Panc1 (cell line): ENCODE data around the gene SH2D6. TPM values are rescaled to one million over a fixed set of nuclear protein-coding genes. Genes with fewer than 3 reads are reported as not detected.

Source experiments
- ATAC-seq: fragments of 200-7000 bp; cut with Tn5 transposase; 2 replicates; pipeline ENCODE4 v1.9.1; 2020; ENCODE audit warnings: mild to moderate bottlenecking, moderate library complexity
- BruUV-seq: library from RNA; stranded (reverse); fragments of 400-500 nt; replicated peaks from 2 replicates; lab custom pipeline; 2021; lab: Mats Ljungman, UMichigan
- CTCF ChIA-PET: fragments of 300-600 bp; sonication (Branson Sonifier 250); formaldehyde crosslinking; loops from one replicate; lab custom pipeline; 2022; ENCODE audit warnings: antibody characterized with exemption; lab: Charles Lee
- POLR2A ChIA-PET: fragments of 300-600 bp; sonication (Branson Sonifier 250); formaldehyde crosslinking; loops from one replicate; lab custom pipeline; 2022; ENCODE audit warnings: antibody characterized with exemption; lab: Charles Lee
- DNase-seq: peaks from one replicate; pipeline ENCODE4 v3.0.0-alpha.2; 2010; ENCODE audit warnings: low read depth, low spot score
- H3K27ac ChIP-seq: 2 replicates; pipeline ENCODE4 v1.5.1; 2011; ENCODE audit warnings: mild to moderate bottlenecking, low read length, inconsistent platforms
- H3K27me3 ChIP-seq: fragments of 200-500 bp; sonication (Bioruptor generic); 2 replicates; pipeline ENCODE4 v1.6.0; 2014; ENCODE audit warnings: low read length, inconsistent platforms; ENCODE audit not compliant: control insufficient read depth, insufficient read depth
- H3K36me3 ChIP-seq: fragments of 200-500 bp; sonication (Bioruptor generic); 2 replicates; pipeline ENCODE4 v1.5.1; 2014; ENCODE audit warnings: inconsistent platforms, mild to moderate bottlenecking, low read length, moderate library complexity; ENCODE audit not compliant: control insufficient read depth, insufficient read depth
- H3K4me1 ChIP-seq: 2 replicates; pipeline ENCODE4 v1.5.1; 2011; ENCODE audit warnings: inconsistent platforms, mild to moderate bottlenecking, low read length, moderate library complexity; ENCODE audit not compliant: control insufficient read depth, insufficient read depth
- H3K4me3 ChIP-seq, 2 experiments: 2 replicates each; pipeline ENCODE4 v1.5.1; 2011 to 2012; ENCODE audit warnings: low read depth in 2 of 2, low read length in 2 of 2, mild to moderate bottlenecking in 2 of 2, inconsistent platforms in 1 of 2, moderate library complexity in 1 of 2
- H3K9me3 ChIP-seq: fragments of 200-500 bp; sonication (Bioruptor generic); 2 replicates; pipeline ENCODE4 v1.5.1; 2014; ENCODE audit warnings: low read depth, mild to moderate bottlenecking, inconsistent platforms, low read length, moderate library complexity; ENCODE audit not compliant: control insufficient read depth, insufficient read depth
- POLR2AphosphoS5 ChIP-seq: IDR thresholded peaks from 2 replicates; pipeline ENCODE4 v1.6.1; 2012; ENCODE audit warnings: mild to moderate bottlenecking, low read depth, low read length, moderate library complexity
- REST ChIP-seq, 2 experiments: IDR thresholded peaks; 2 replicates each; pipeline ENCODE4 v1.6.1; 2011 to 2012; ENCODE audit warnings: low read depth in 2 of 2, control low read depth in 1 of 2, low read length in 1 of 2, mild to moderate bottlenecking in 1 of 2, moderate library complexity in 1 of 2; ENCODE audit not compliant: insufficient read depth in 1 of 2
- SIN3A ChIP-seq: IDR thresholded peaks from 2 replicates; pipeline ENCODE4 v1.6.1; 2012; ENCODE audit warnings: low read depth, mild to moderate bottlenecking, low read length, moderate library complexity, borderline replicate concordance; ENCODE audit not compliant: insufficient read depth
- TCF7L2 ChIP-seq: IDR thresholded peaks from 2 replicates; pipeline ENCODE4 v1.6.1; 2011; ENCODE audit warnings: mild to moderate bottlenecking, low read depth, low read length, inconsistent platforms
- in situ Hi-C: cut with HindIII; loops from 2 replicates; pipeline ENCODE4 v1.10.0; 2016; ENCODE audit warnings: low sequenced_read_pairs, low pct_unique_long_range_greater_than_20kb
- intact Hi-C: fragments of 100-400 bp; cut with micrococcal nuclease; formaldehyde crosslinking; loops from one replicate; pipeline ENCODE4 v1.10.0; 2022; ENCODE audit not compliant: unreplicated experiment
- total RNA-seq: library from RNA; stranded (reverse); gene quantifications from one replicate; pipeline ENCODE4 v1.2.1, GENCODE V29; 2021; ENCODE audit not compliant: unreplicated experiment
- TF ChIP-seq, protein P1 (sequence below): fragments of 450-650 bp; IDR thresholded peaks from 2 replicates; pipeline ENCODE4 v1.5.1; 2017; ENCODE audit warnings: mild to moderate bottlenecking

The SH2D6 gene
- total RNA-seq, 1 experiment from 2014 or later = 3.3 TPM

- 0 out of 2 replicates have a peak, but pooled peaks have one; percentile 42 for ATAC-seq
- no peak for TF ChIP-seq TCF7L2
- no peak for TF ChIP-seq REST (IDR thresholded peaks at IDR 0.05; ENCODE audit: insufficient read depth in 1 of 2, low read depth in 2 of 2, low read length in 1 of 2)
- TF ChIP-seq SIN3A = no peak
- TF ChIP-seq, protein P1, sequence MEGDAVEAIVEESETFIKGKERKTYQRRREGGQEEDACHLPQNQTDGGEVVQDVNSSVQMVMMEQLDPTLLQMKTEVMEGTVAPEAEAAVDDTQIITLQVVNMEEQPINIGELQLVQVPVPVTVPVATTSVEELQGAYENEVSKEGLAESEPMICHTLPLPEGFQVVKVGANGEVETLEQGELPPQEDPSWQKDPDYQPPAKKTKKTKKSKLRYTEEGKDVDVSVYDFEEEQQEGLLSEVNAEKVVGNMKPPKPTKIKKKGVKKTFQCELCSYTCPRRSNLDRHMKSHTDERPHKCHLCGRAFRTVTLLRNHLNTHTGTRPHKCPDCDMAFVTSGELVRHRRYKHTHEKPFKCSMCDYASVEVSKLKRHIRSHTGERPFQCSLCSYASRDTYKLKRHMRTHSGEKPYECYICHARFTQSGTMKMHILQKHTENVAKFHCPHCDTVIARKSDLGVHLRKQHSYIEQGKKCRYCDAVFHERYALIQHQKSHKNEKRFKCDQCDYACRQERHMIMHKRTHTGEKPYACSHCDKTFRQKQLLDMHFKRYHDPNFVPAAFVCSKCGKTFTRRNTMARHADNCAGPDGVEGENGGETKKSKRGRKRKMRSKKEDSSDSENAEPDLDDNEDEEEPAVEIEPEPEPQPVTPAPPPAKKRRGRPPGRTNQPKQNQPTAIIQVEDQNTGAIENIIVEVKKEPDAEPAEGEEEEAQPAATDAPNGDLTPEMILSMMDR = no peak
- no peak for TF ChIP-seq POLR2AphosphoS5
- H3K27me3 ChIP-seq = no peaks in the 10 kb centered on the region
- H3K27ac ChIP-seq = peak overlapping the region; percentile 81; the same call in 1 of the 2 replicates
- in situ Hi-C loops (no loop called here), intact Hi-C loops (no loop called here)
- DNase-seq = no peak
- H3K36me3 ChIP-seq = no peaks in the 10 kb centered on the region
- CTCF ChIA-PET = interaction anchor here (0.9 kb wide), 1 partner anchor 25 kb away, joined by 3 read pairs; no protein-coding TSS in a partner anchor
- no TSS peak for BruUV-seq
- no peaks in the 10 kb centered on the region for H3K9me3 ChIP-seq
- H3K4me1 ChIP-seq = peaks cover 27% of the 10 kb centered on the region
- H3K4me3 ChIP-seq = no peak overlapping the region
- POLR2A ChIA-PET = interaction anchor here (0.5 kb wide), 1 partner anchor 133 kb away, joined by 3 read pairs; no protein-coding TSS in a partner anchor
Observed at GRCh38 chr2:85445316-85446295, 27.1 kb downstream of the SH2D6 start.

- POLR2A ChIA-PET = no interaction called here
- intact Hi-C loops = no loop called here
Observed at GRCh38 chr2:85446296-85447221, 28.0 kb downstream of the SH2D6 start.

More at GRCh38 chr2:85446296-85447221, 28.0 kb downstream of the SH2D6 start:
- H3K9me3 ChIP-seq = no peaks in the 10 kb centered on the region
- peaks cover 27% of the 10 kb centered on the region for H3K4me1 ChIP-seq
- H3K27me3 ChIP-seq = no peaks in the 10 kb centered on the region
- no peak for DNase-seq
- peak overlapping the region; percentile 81; the same call in 1 of the 2 replicates for H3K27ac ChIP-seq
- CTCF ChIA-PET = no interaction called here
- no peaks in the 10 kb centered on the region for H3K36me3 ChIP-seq
- TF ChIP-seq REST (IDR thresholded peaks at IDR 0.05; ENCODE audit: insufficient read depth in 1 of 2, low read depth in 2 of 2, low read length in 1 of 2) = no peak
- TF ChIP-seq TCF7L2 = no peak
- TF ChIP-seq, protein P1 = no peak
- no peak overlapping the region for H3K4me3 ChIP-seq
- in situ Hi-C loops = no loop called here
- no peak for ATAC-seq
- BruUV-seq = no TSS peak
